Gastroesophageal sphincter (tissue), 4 donors: Measurements from ENCODE around the gene OSCAR. TPM values are rescaled to one million over a fixed set of nuclear protein-coding genes. Genes with fewer than 3 reads are reported as not detected.

Experiments
- ATAC-seq: fragments of 150-250 bp; one replicate; pipeline ENCODE4 v1.9.1; 2016; ENCODE audit warnings: mild to moderate bottlenecking, moderate library complexity
- H3K27ac ChIP-seq, 4 donors: fragments of 200-600 bp; sonication (generic) in 3 of 4; 1 replicate in 3 of 4; 2 replicates in 1 of 4; pipeline ENCODE4 v1.5.1; 2016 to 2019
- H3K27me3 ChIP-seq: fragments of 200-600 bp; sonication (generic); one replicate; pipeline ENCODE4 v1.5.1; 2019
- H3K36me3 ChIP-seq, 2 donors: fragments of 200-600 bp; sonication (generic); one replicate each; pipeline ENCODE4 v1.5.1; 2019; ENCODE audit warnings: control low read depth in 1 of 2
- H3K4me1 ChIP-seq, 3 donors: fragments of 200-600 bp; sonication (generic); 1 replicate in 2 of 3; 2 replicates in 1 of 3; pipeline ENCODE4 v1.5.1; 2016 to 2019; ENCODE audit warnings: control low read depth in 2 of 3
- H3K4me3 ChIP-seq, 2 donors: fragments of 200-600 bp; sonication (generic); one replicate each; pipeline ENCODE4 v1.5.1; 2019; ENCODE audit warnings: mild to moderate bottlenecking in 1 of 2, moderate library complexity in 1 of 2
- H3K9me3 ChIP-seq, 3 donors: fragments of 200-600 bp; sonication (generic); one replicate each; pipeline ENCODE4 v1.5.1; 2017 to 2019; ENCODE audit warnings: control low read depth in 2 of 3
- CTCF ChIP-seq, 4 experiments: fragments of 200-600 bp in 2 of 4; fragments of 450-650 bp in 2 of 4; sonication (generic) in 1 of 4; IDR thresholded peaks; one replicate each; pipeline ENCODE4 v1.5.1; 2017 to 2019; ENCODE audit warnings: antibody characterized with exemption in 4 of 4, mild to moderate bottlenecking in 2 of 4, moderate library complexity in 2 of 4
- EP300 ChIP-seq: sonication (generic); formaldehyde crosslinking; IDR thresholded peaks from one replicate; pipeline ENCODE4 v1.6.1; 2017; ENCODE audit warnings: antibody characterized with exemption, mild to moderate bottlenecking
- POLR2A ChIP-seq, 2 donors: fragments of 450-650 bp; IDR thresholded peaks; one replicate each; pipeline ENCODE4 v1.6.1; 2017; ENCODE audit warnings: antibody characterized with exemption in 2 of 2, mild to moderate bottlenecking in 2 of 2, moderate library complexity in 1 of 2
- POLR2AphosphoS5 ChIP-seq: sonication (generic); formaldehyde crosslinking; IDR thresholded peaks from one replicate; pipeline ENCODE4 v1.6.1; 2017; ENCODE audit warnings: antibody characterized with exemption
- WGBS, 2 donors: methylation state at CpG; one replicate each; pipeline ENCODE4 v1.1.5; 2018; ENCODE audit warnings: low coverage in 1 of 2; 5-methylcytosine and 5-hydroxymethylcytosine counted together
- total RNA-seq, 4 donors: library from RNA; depleted of rRNA; stranded (reverse); fragments of >200 nt; gene quantifications; one replicate each; pipeline ENCODE4 v1.1.0, GENCODE V29; 2016

OSCAR gene
- total RNA-seq, 4 donors from 2014 or later = 1.2 to 2.4 (median 2.1) TPM; not detected in 1

GRCh38 chr19:54127688-54128440 lies 27.3 kb upstream of the OSCAR start:
- WGBS, 2 donors = 82 to 95% methylated on average over 3 to 22 of the region's 44 CpGs
- no peak for ATAC-seq
- Histone ChIP-seq H3K27ac (no peak overlapping the region), H3K4me3 (no peak overlapping the region), H3K4me1 (no peaks in the 10 kb centered on the region), H3K9me3 (no peaks in the 10 kb centered on the region), H3K27me3 (no peaks in the 10 kb centered on the region), H3K36me3 (peaks cover 0 to 98% of the 10 kb centered on the region in 2 donors)
- TF ChIP-seq CTCF (IDR thresholded peaks at IDR 0.05) (no peak), EP300 (no peak)

GRCh38 chr19:54125713-54126112 lies 25.1 kb upstream of the OSCAR start:
- no CpG with 5 or more reads among the region's 9 CpGs for WGBS, 2 donors
- no peak for ATAC-seq
- Histone ChIP-seq H3K4me3 (no peak overlapping the region), H3K27ac (no peak overlapping the region), H3K4me1 (no peaks in the 10 kb centered on the region), H3K36me3 (peaks cover 0 to 98% of the 10 kb centered on the region in 2 donors), H3K27me3 (no peaks in the 10 kb centered on the region), H3K9me3 (no peaks in the 10 kb centered on the region)
- TF ChIP-seq POLR2AphosphoS5 (no peak), CTCF (IDR thresholded peaks at IDR 0.05) (no peak), POLR2A (IDR thresholded peaks at IDR 0.05) (no peak), EP300 (no peak)

GRCh38 chr19:54124393-54124792 lies 23.8 kb upstream of the OSCAR start:
- no peaks in the 10 kb centered on the region for H3K27me3 ChIP-seq
- H3K4me3 ChIP-seq = no peak overlapping the region
- no CpG with 5 or more reads among the region's 19 CpGs for WGBS, 2 donors
- TF ChIP-seq EP300 (no peak), POLR2A (IDR thresholded peaks at IDR 0.05) (no peak), POLR2AphosphoS5 (no peak), CTCF (IDR thresholded peaks at IDR 0.05) (no peak)
- H3K27ac ChIP-seq = no peak overlapping the region
- H3K4me1 ChIP-seq = no peaks in the 10 kb centered on the region
- H3K9me3 ChIP-seq = no peaks in the 10 kb centered on the region
- no peak for ATAC-seq
- peaks cover 0 to 100% of the 10 kb centered on the region in 2 donors for H3K36me3 ChIP-seq

- H3K4me1 ChIP-seq = no peaks in the 10 kb centered on the region
- no peak for TF ChIP-seq CTCF (IDR thresholded peaks at IDR 0.05)
- no peak for TF ChIP-seq EP300
- no peak for TF ChIP-seq POLR2AphosphoS5
- TF ChIP-seq POLR2A (IDR thresholded peaks at IDR 0.05) = no peak
- no peak overlapping the region for H3K27ac ChIP-seq
- peaks cover 0 to 100% of the 10 kb centered on the region in 2 donors for H3K36me3 ChIP-seq
- no peak for ATAC-seq
- no peak overlapping the region for H3K4me3 ChIP-seq
- H3K27me3 ChIP-seq = no peaks in the 10 kb centered on the region
- no peaks in the 10 kb centered on the region for H3K9me3 ChIP-seq
- 60% methylated on average over 2 of the region's 17 CpGs; no CpG with 5 or more reads in 1 of the 2 donors for WGBS, 2 donors
These were observed 23.1 kb upstream of the OSCAR start for GRCh38 chr19:54123682-54124081.

- H3K36me3 ChIP-seq = peaks cover 0 to 85% of the 10 kb centered on the region in 2 donors
These were observed 20.7 kb upstream of the OSCAR start for GRCh38 chr19:54121259-54121658.

More at GRCh38 chr19:54121259-54121658, 20.7 kb upstream of the OSCAR start:
- whole genome bisulfite sequencing, 2 donors = 89 to 92% methylated on average over 6 to 8 of the region's 10 CpGs
- Histone ChIP-seq H3K27ac (no peak overlapping the region), H3K4me3 (no peak overlapping the region), H3K9me3 (no peaks in the 10 kb centered on the region), H3K4me1 (peaks cover 0 to 10% (median 7%) of the 10 kb centered on the region in 3 donors), H3K27me3 (no peaks in the 10 kb centered on the region)
- ATAC-seq = no peak
- TF ChIP-seq POLR2A (IDR thresholded peaks at IDR 0.05) (no peak), EP300 (no peak), POLR2AphosphoS5 (no peak), CTCF (IDR thresholded peaks at IDR 0.05) (no peak)
